HG03139 (cell line): ENCODE data around the gene CTNNBL1.
"Not testable (repeated sequence)": the region's sequence is repeated elsewhere in the genome, so short reads cannot be mapped to it uniquely, and the experiment has no call there.

Experiments used
- ATAC-seq: cut with Tn5 transposase; IDR thresholded peaks from one replicate; pipeline ENCODE4 v1.9.1; 2021; ENCODE audit not compliant: unreplicated experiment

The CTNNBL1 gene

DNA sequence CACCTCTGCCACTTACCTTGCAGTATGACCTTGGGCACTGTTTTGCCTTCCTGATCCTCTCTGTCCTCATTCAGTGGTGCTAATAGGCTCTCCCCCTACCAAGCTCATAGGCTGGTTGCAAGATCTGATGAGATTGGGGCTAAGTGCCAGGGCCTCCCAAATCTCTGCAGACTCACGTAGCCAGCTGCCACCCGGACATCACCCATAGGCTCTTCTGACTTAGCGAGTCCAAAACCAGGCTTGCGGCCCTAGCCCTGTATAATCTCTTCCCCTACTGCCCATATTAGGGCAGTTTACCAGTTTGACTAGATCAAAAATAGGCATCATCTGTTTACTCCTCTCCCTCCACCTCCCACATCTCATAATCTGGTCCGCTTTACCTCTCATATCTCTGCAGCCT is 154.9 kb downstream of the CTNNBL1 start:
- no peak for ATAC-seq

- no peak for ATAC-seq
These were observed 155.3 kb downstream of the CTNNBL1 start for GRCh38 chr20:37849156-37849555.

- no peak for ATAC-seq
These were observed 155.7 kb downstream of the CTNNBL1 start for GRCh38 chr20:37849566-37849965.

DNA sequence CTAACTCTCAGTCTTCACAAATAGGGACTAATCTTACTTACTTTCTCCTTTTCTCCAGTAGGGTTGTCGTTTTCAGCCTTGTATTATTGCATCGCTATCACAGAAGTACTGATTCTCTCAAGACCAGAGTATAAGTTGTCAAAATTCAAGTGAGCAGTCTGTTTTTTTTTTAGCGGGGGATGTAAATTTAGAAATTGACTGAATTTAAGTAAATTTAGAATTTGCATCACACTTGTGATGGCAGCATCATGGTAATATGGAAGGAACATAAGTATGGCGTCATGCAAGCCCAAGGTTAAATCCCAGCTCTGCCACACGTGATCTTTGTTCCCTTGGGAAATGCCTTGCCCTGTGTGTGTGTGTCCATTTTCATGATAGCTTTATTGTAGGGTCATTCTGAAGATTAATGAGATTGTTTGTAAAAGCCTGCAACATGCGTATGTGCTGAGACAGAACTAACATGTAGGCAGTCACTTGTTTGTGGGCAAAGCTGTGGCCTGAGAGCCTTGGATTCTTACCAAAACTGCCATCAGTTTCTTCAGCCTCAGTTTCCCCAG is 156.3 kb downstream of the CTNNBL1 start:
- ATAC-seq = no peak

DNA sequence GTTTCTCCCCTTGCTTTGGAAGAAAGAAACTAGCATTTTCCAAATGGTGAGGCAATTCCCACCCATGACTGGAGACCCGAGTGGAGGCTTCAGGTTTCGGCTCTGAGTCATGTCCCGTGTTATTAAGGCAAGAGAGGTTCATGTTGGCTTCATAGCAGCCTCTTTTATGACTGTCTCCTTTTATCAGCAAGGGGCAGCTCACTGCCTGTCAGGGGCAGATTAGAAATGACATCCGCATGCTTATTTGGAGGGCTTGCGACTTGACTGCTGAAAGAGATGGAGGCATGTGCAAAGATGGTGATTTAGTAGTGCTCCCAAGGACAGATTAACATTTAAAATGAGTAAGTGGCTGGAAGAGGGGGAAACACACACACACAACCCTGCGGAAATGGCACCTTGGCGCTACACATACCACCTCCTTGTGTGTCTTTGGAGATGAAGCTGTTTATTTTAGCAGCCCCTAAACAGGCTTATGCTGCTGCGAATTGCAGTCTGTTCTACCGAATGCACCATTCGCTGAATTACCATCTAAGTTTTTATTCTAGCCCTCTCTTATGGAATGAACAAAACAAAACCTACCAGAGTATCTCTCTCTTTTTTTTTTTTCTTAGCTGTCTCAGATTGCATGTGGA is 157.0 kb downstream of the CTNNBL1 start:
- no peak for ATAC-seq

DNA sequence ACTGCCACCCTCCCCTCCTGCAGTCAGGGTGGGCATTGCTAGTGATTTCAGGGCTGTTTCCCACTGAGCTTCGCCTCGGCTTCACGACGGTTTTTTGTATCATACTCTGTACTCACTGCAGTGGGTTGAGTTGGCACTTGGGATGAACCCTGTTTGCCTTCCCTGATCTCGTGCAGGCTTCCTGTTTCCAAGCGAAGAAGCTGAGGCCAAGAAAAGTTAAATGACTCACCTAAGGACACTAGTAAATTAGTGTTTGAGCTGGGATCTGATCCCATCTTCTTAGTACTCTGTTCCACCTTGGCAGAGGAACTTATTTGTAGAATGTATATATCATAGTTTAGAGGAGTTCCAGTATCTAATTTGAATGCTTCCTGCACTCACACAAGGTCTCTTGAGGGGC is 158.8 kb downstream of the CTNNBL1 start:
- no peak for ATAC-seq

DNA sequence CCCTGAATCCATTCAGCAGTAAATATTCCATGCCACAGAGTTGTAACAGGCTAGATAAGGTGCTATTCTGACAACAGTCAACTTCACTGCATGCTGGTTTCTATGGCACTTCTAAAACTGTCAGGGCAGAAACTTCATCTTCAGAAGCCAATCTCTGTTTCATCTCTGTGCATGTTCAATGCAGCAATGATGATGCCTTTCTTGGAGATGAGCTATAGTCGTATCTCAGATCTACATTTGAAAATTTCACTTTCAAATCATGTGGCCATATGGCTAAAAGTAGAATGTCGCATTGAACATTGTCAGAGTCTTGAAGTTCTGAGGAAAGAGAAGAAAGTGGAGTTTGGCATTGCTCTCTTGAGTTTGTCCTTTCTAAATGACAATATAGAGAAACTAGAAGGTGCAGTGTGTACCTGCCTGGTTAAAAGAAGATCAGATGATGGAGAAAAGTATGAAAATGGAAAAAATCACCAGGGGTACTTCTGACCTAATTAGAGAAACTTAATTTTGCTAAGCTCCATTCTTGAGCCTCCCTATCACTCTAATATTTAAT is 160.1 kb downstream of the CTNNBL1 start:
- ATAC-seq = no peak

GRCh38 chr20:37856034-37856433 is 162.2 kb downstream of the CTNNBL1 start:
- ATAC-seq = not testable (repeated sequence)

DNA sequence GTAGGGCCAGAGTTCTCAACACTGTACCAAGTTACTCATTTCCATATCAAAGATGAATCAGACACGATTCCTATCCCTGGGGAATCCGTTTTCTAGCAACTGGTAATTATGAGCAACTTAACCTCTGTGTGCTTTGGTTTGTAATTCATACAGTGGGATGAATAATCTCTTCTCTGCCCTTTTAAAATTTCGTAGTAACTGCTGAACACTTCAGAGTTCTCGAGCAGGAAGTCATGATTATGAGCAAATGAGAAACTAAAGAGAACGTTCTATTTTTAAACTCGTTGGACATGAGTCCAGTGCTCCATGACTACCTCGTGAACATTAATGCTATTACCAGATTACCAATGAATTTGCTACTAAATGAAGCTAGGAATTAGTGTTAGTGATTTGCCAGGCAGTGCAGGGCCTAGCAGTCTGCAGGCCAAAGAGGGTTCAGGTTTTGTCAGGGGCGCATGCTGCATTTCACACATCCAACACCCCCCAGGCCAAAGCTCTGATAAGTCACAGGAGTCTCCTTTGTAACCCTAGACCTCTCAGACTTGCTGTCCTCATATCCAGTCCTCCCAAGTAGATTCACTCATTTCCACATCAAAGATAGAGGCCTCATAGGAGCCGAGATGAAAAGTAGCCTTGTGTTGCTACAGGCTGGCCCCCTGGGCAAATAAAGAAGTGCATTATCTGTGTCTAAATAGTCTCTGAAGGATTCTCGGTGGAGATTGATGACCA is 163.3 kb downstream of the CTNNBL1 start:
- no peak for ATAC-seq

DNA sequence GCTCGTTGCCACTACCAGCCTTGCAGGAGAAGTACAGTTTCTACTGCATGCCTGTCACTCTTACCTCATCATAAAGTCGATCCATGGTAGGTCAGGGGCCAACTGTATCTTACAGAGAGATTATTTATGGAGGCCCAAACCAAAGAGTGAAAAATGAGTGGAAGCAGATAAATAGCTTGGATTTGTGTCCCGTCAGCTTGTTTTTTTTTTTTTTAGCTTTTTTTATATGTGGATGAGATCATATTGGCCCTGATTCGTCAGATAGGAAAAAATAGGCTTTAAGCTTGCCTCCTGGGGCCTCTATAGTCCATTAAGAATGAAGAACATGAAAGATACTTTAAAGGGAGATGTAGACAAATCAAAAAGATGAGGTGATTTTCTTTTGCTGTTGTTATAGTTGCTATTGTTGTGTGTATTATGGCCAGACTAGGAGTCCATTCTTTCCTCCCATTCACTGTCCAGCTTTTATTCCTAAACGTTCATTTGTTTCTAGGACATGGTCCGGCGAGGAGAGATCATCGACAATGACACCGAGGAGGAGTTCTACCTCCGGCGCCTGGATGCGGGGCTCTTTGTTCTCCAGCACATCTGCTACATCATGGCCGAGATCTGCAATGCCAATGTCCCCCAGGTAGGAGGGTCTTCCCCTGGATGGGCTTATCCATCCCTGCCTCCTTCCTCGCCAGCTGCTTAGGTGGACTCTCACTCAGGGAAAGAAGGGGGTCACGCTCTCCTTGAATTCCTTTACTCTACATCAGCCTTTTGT is 165.8 kb downstream of the CTNNBL1 start:
- no peak for ATAC-seq

DNA sequence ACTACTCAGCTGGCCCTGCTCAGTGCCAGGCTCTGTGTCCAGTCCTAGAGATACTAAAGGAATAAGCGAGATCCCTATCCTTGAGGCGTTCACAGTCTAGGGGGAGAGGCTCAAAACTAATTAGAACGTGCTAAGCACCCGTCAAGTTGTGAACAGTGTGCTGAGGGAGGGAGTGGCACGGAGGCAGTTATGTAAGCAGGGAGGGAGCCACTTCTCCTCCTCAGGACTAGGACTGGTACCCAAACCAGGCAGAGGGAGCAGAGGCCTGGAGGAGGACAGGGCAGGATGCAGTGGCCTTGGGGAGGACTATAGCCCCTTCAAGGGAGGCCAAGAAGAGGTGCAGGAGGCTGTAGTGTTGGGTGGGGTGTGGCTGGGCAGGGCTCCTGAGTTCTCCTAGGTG is 169.5 kb downstream of the CTNNBL1 start:
- no peak for ATAC-seq

- ATAC-seq = no peak
These were observed 170.5 kb downstream of the CTNNBL1 start for GRCh38 chr20:37864298-37864697.

DNA sequence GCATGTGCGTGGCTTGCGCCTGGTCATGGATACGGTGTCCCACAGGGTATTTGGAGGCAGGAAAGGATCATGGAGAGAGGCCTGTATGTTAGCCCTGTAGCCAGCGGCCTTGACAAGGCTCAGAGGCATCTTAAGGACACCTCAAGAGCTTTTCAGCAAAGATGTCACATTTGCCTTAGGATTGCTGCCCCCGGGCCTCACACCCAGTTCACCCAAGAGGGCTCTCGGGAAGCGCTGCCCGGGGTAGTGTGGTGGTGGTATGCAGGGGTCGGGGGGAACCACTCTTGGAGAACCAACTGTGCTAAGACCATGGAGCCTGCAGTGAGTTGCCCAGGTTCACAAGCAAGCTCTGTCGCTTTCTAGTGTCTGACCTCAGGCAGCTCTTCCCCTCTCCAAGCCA is 172.2 kb downstream of the CTNNBL1 start:
- no peak for ATAC-seq

DNA sequence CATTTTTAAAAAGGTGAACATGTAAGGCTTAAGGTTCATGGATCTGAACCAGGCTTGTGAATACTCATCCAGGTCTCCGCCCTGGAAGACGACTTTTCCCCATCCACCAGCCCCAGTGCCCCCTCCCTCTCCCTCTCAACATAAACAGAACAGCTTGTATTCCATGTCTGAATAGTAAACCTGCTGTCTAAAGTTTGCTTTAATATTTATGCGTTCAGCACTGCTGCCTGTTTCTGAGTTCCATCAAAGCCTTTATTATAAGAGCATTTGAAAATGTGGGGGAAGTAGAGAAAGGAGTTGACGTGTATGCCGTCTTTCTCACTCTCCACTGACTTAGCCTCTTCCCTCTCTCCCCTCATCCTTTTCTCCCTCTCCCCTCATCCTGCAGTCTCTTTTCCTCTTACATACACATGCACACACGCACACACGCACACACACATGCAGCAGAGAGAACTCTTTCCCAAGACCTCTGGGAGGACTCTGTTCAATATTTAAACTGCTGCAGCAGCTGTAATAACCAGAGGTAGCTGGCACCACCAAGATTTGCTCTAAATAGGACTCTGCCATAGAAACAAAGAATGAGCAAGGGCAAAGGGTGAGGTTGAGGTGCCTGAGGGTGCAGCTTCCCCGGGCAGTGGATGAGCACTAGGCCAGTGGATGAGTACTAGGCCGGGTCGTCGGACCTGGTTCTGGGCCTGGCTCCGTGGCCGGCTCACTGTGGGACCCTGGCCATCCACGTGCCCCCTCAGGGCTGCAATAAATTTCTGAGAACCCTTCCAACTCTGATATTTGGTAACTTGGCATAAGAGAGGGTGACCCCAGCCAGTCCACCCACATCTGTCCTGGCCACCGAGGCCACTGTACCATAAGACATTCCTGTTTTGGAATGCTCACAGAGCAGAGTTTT is 173.7 kb downstream of the CTNNBL1 start:
- no peak for ATAC-seq

- ATAC-seq = no peak
These were observed 175.1 kb downstream of the CTNNBL1 start for GRCh38 chr20:37868851-37869333.

DNA sequence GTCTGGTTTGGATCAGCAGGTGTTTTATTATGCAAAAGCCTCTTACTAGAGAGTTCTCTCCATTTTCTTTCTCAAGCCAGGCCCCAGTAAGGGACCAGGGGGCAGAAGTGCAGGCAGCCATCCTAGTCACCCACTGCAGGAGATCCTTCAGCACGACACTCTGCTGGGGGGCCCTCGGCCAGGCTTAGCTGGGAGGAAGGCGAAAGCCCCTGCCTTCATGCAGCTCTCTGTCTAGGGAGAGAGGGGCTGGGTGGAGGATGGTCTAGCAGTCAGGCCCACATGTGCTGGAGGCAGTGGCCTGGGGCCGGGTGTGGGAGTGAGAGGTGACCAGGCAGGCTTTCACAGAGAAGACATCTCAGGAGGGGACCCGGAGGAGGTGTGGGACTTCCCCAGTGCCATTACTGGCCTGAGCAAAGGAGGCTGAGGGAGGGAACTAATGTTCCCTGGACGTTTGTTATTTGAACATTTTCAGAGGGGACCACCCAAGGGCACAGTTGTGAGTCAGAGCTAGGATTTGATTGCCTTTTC is 175.6 kb downstream of the CTNNBL1 start:
- ATAC-seq = no peak

GRCh38 chr20:37870294-37870693 is 176.5 kb downstream of the CTNNBL1 start:
- no peak for ATAC-seq

DNA sequence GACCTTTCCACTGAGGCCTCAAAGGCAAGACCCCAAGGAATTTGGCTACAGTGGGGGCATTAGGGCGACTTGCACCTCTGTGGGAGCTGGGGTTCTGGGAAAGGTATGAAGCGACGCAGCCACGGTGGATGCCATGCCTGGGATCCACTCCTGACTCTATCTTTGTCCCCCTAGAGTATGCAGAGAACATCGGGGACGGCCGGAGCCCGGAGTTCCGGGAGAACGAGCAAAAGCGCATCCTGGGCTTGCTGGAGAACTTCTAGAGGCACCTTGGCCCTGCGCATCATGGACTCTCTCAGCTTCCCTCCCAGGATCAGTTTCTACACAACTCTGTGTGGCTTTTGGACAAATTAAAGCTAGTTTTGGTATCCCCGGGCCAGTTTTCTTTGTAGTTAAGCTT is 177.9 kb downstream of the CTNNBL1 start:
- no peak for ATAC-seq

- ATAC-seq = no peak
These were observed 178.3 kb downstream of the CTNNBL1 start for GRCh38 chr20:37872161-37872560.

GRCh38 chr20:37873884-37874283 is 180.1 kb downstream of the CTNNBL1 start:
- no peak for ATAC-seq
